Osteoblast (primary cell): ENCODE data around the gene TMEM168. TPM values are rescaled to one million over a fixed set of nuclear protein-coding genes. Genes with fewer than 3 reads are reported as not detected.
A peak's percentile ranks its signal among the peaks of the same experiment; 100 is the strongest.
"Not testable (repeated sequence)": the region's sequence is repeated elsewhere in the genome, so short reads cannot be mapped to it uniquely, and the experiment has no call there.

Experiments
- DNase-seq: peaks from one replicate; pipeline ENCODE4 v3.0.0; 2011; ENCODE audit warnings: low spot score, mixed read lengths; ENCODE audit not compliant: insufficient read length; ENCODE audit errors: missing footprints
- H2AFZ ChIP-seq: 2 replicates; pipeline ENCODE4 v1.6.0; 2011; ENCODE audit warnings: mild to moderate bottlenecking, low read length
- H3K27ac ChIP-seq: 2 replicates; pipeline ENCODE4 v1.5.1; 2011; ENCODE audit warnings: mild to moderate bottlenecking, low read depth, low read length, moderate library complexity
- H3K27me3 ChIP-seq: 2 replicates; pipeline ENCODE4 v1.6.0; 2012; ENCODE audit warnings: mild to moderate bottlenecking, control low read depth, inconsistent platforms, low read length, moderate library complexity; ENCODE audit not compliant: insufficient read depth
- H3K36me3 ChIP-seq: 2 replicates; pipeline ENCODE4 v1.5.1; 2011; ENCODE audit warnings: mild to moderate bottlenecking, low read length, control low read depth, moderate library complexity; ENCODE audit not compliant: insufficient read depth
- H3K4me1 ChIP-seq: 2 replicates; pipeline ENCODE4 v1.5.1; 2011; ENCODE audit warnings: mild to moderate bottlenecking, low read length, control low read depth, moderate library complexity; ENCODE audit not compliant: insufficient read depth
- H3K4me2 ChIP-seq: 2 replicates; pipeline ENCODE4 v1.6.0; 2011; ENCODE audit warnings: mild to moderate bottlenecking, low read length; ENCODE audit not compliant: insufficient read depth
- H3K4me3 ChIP-seq: fragments of 200-600 bp; sonication (generic); 3 replicates; pipeline ENCODE4 v1.5.1; 2012; ENCODE audit warnings: mild to moderate bottlenecking, low read length, inconsistent platforms; ENCODE audit not compliant: insufficient read depth
- H3K79me2 ChIP-seq: 2 replicates; pipeline ENCODE4 v1.6.0; 2012; ENCODE audit warnings: mild to moderate bottlenecking, low read length, control low read depth, inconsistent platforms; ENCODE audit not compliant: insufficient read depth
- H3K9me3 ChIP-seq: 2 replicates; pipeline ENCODE4 v1.5.1; 2011; ENCODE audit warnings: low read depth, low read length, control low read depth
- H4K20me1 ChIP-seq: 2 replicates; pipeline ENCODE4 v1.6.0; 2012; ENCODE audit warnings: mild to moderate bottlenecking, low read length, control low read depth; ENCODE audit not compliant: insufficient read depth
- CTCF ChIP-seq: IDR thresholded peaks from 2 replicates; pipeline ENCODE4 v1.5.1; 2011; ENCODE audit warnings: mild to moderate bottlenecking, low read depth, low read length, moderate library complexity; ENCODE audit errors: extremely low read depth
- total RNA-seq: library from RNA; depleted of rRNA; stranded (reverse); fragments of >200 nt; gene quantifications from 2 replicates; pipeline ENCODE4 v1.2.3, GENCODE V29; 2012

TMEM168 gene
- total RNA-seq, 1 donor = 17.4 TPM

DNA sequence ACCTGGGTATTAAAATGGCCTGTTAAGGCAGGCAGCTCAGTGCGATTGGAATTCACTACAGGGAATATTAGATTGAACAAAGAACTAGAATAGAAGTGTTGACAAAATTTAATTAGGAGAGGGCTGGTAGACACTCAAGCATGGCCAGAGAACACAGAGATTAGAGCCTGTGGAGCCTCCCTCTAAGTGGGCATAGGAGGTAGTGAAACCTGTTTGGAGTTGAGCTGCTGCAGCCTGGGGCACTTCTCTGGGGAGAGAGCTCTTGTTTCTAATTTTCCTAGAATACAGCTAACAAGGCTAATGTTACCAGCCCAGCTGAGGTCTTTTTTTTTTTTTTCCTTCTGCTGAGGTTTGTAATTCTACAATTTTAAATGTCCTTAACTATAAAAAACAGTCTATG, 46.4 kb downstream of the TMEM168 start:
- no peak for TF ChIP-seq CTCF
- peaks cover 3% of the 10 kb centered on the region for H3K4me1 ChIP-seq
- no peak overlapping the region for H2AFZ ChIP-seq
- no peak overlapping the region for H3K4me2 ChIP-seq
- H3K27me3 ChIP-seq = no peaks in the 10 kb centered on the region
- no peak overlapping the region for H3K4me3 ChIP-seq
- H3K9me3 ChIP-seq = no peaks in the 10 kb centered on the region
- no peaks in the 10 kb centered on the region for H4K20me1 ChIP-seq
- no peaks in the 10 kb centered on the region for H3K79me2 ChIP-seq
- no peak overlapping the region for H3K27ac ChIP-seq
- H3K36me3 ChIP-seq = no peaks in the 10 kb centered on the region
- DNase-seq = no peak

- no peak overlapping the region for H3K4me2 ChIP-seq
- no peak for DNase-seq
- no peak for TF ChIP-seq CTCF
- H3K4me1 ChIP-seq = no peaks in the 10 kb centered on the region
- no peaks in the 10 kb centered on the region for H3K9me3 ChIP-seq
- H3K4me3 ChIP-seq = no peak overlapping the region
- H3K27me3 ChIP-seq = no peaks in the 10 kb centered on the region
- no peak overlapping the region for H3K27ac ChIP-seq
- no peaks in the 10 kb centered on the region for H3K36me3 ChIP-seq
- no peaks in the 10 kb centered on the region for H3K79me2 ChIP-seq
- no peak overlapping the region for H2AFZ ChIP-seq
- H4K20me1 ChIP-seq = no peaks in the 10 kb centered on the region
Observed at GRCh38 chr7:112740667-112741066, 49.5 kb downstream of the TMEM168 start.

- no peak for TF ChIP-seq CTCF
- Histone ChIP-seq H4K20me1 (no peaks in the 10 kb centered on the region), H3K27ac (no peak overlapping the region), H3K4me3 (no peak overlapping the region), H3K9me3 (no peaks in the 10 kb centered on the region), H3K27me3 (no peaks in the 10 kb centered on the region), H3K4me2 (no peak overlapping the region), H3K36me3 (no peaks in the 10 kb centered on the region), H2AFZ (no peak overlapping the region), H3K79me2 (no peaks in the 10 kb centered on the region), H3K4me1 (no peaks in the 10 kb centered on the region)
- DNase-seq = peak; percentile 58
Observed at GRCh38 chr7:112739436-112740180, 50.6 kb downstream of the TMEM168 start.

GRCh38 chr7:112735261-112735660, 54.9 kb downstream of the TMEM168 start:
- no peak overlapping the region for H3K4me3 ChIP-seq
- H2AFZ ChIP-seq = no peak overlapping the region
- no peak overlapping the region for H3K27ac ChIP-seq
- no peaks in the 10 kb centered on the region for H4K20me1 ChIP-seq
- no peak overlapping the region for H3K4me2 ChIP-seq
- no peaks in the 10 kb centered on the region for H3K4me1 ChIP-seq
- no peaks in the 10 kb centered on the region for H3K79me2 ChIP-seq
- no peaks in the 10 kb centered on the region for H3K9me3 ChIP-seq
- no peaks in the 10 kb centered on the region for H3K36me3 ChIP-seq
- TF ChIP-seq CTCF = no peak
- no peaks in the 10 kb centered on the region for H3K27me3 ChIP-seq
- DNase-seq = no peak

- not testable (repeated sequence) for H3K9me3 ChIP-seq, H3K27me3 ChIP-seq, DNase-seq, H3K4me2 ChIP-seq, H3K4me1 ChIP-seq, H3K4me3 ChIP-seq, H3K36me3 ChIP-seq, H4K20me1 ChIP-seq, H3K27ac ChIP-seq, H3K79me2 ChIP-seq, H2AFZ ChIP-seq
Observed at GRCh38 chr7:112731324-112731723, 58.9 kb downstream of the TMEM168 start.
